KMS-11 (cell line): ENCODE results near the gene LY6G6D.

ENCODE experiments used
- H2AFZ ChIP-seq: fragments of 200-600 bp; sonication (generic); 2 replicates; pipeline ENCODE4 v1.6.1; 2016; ENCODE audit warnings: antibody characterized with exemption, mixed run types, low read depth
- H3K27ac ChIP-seq: fragments of 200-600 bp; sonication (generic); 2 replicates; pipeline ENCODE4 v1.6.1; 2016; ENCODE audit warnings: mild to moderate bottlenecking, mixed run types
- H3K27me3 ChIP-seq: fragments of 200-600 bp; sonication (generic); 2 replicates; pipeline ENCODE4 v1.6.1; 2017; ENCODE audit warnings: mild to moderate bottlenecking, low read depth, mixed run types, moderate library complexity; ENCODE audit not compliant: insufficient read depth
- H3K36me3 ChIP-seq: fragments of 200-600 bp; sonication (generic); 2 replicates; pipeline ENCODE4 v1.6.1; 2017; ENCODE audit warnings: mild to moderate bottlenecking, mixed run types; ENCODE audit not compliant: insufficient read depth
- H3K4me1 ChIP-seq: fragments of 200-600 bp; sonication (generic); 2 replicates; pipeline ENCODE4 v1.6.1; 2016; ENCODE audit warnings: mild to moderate bottlenecking, low read depth, mixed run types; ENCODE audit not compliant: poor library complexity, severe bottlenecking
- H3K4me2 ChIP-seq: fragments of 200-600 bp; sonication (generic); 2 replicates; pipeline ENCODE4 v1.7.0; 2016; ENCODE audit warnings: mild to moderate bottlenecking, mixed run types
- H3K4me3 ChIP-seq: fragments of 200-600 bp; sonication (generic); IDR thresholded peaks from 2 replicates; pipeline ENCODE4 v1.6.1; 2017; ENCODE audit warnings: low read depth, low read length, mixed read lengths; ENCODE audit not compliant: insufficient read depth
- H3K79me2 ChIP-seq: fragments of 200-600 bp; sonication (generic); 2 replicates; pipeline ENCODE4 v1.6.1; 2016; ENCODE audit warnings: low read depth, mixed run types; ENCODE audit not compliant: insufficient read depth
- H3K9ac ChIP-seq: fragments of 200-600 bp; sonication (generic); 2 replicates; pipeline ENCODE4 v1.6.1; 2016; ENCODE audit warnings: mild to moderate bottlenecking, mixed run types
- H4K20me1 ChIP-seq: fragments of 200-600 bp; sonication (generic); 2 replicates; pipeline ENCODE4 v1.6.1; 2016; ENCODE audit warnings: mild to moderate bottlenecking, mixed run types; ENCODE audit not compliant: insufficient read depth
- TF ChIP-seq, protein P1 (sequence below): fragments of 200-600 bp; sonication (generic); conservative IDR thresholded peaks from 2 replicates; pipeline ENCODE4 v1.6.1; 2017; ENCODE audit warnings: low read depth, mild to moderate bottlenecking, antibody characterized with exemption, low read length, moderate library complexity, mixed read lengths

LY6G6D gene

DNA sequence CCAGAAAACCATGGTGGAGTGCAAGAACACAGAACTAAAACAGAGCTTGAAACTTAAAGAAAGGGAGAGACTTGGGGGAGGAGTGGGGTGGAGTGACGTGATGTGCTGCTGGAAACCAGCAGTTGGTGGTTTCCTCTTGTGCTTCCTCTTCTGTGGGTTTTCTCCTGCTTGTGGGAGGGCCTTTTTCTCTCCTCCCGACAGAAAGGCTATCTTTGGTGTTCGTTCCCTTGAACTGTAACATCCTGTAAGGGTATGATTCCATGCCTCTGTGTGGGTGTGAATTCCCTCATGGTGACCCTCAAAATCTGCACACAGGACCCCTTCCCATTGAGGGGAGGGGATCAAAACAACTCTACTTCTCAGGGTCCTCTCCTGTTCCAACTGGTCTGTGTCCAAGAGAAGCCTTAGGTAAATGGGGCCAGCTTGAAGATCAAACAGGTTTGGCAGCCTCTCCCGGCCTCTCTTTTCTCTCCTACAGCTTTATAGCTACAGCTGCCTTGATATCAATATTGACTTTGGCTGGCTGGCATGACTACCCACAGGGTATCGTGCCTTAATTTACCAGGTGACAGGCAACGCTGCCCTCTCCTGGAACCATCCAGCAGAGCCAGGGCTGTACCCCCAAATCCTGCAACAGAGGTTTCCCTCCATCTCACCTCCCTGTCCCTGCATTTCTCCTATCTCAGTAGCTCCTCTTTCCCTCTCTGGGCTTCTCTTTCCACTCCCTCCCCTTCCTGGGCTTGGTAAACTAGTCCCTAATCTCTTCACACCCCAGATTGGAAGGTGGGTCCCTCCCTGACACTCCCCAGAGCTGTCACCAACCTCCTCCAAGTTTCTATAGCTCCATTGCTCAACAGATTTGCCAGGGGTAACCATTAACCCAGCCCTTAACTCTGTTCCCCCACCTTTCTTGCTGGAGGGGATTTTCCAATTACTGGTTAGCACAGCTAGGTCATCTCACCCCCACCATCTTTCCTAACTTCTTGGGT is 23.1 kb downstream of the LY6G6D start:
- TF ChIP-seq, protein P1, sequence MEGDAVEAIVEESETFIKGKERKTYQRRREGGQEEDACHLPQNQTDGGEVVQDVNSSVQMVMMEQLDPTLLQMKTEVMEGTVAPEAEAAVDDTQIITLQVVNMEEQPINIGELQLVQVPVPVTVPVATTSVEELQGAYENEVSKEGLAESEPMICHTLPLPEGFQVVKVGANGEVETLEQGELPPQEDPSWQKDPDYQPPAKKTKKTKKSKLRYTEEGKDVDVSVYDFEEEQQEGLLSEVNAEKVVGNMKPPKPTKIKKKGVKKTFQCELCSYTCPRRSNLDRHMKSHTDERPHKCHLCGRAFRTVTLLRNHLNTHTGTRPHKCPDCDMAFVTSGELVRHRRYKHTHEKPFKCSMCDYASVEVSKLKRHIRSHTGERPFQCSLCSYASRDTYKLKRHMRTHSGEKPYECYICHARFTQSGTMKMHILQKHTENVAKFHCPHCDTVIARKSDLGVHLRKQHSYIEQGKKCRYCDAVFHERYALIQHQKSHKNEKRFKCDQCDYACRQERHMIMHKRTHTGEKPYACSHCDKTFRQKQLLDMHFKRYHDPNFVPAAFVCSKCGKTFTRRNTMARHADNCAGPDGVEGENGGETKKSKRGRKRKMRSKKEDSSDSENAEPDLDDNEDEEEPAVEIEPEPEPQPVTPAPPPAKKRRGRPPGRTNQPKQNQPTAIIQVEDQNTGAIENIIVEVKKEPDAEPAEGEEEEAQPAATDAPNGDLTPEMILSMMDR = 0 out of 2 replicates have a peak, but pooled peaks have one; percentile 18
- peak overlapping the region; percentile 81 for H3K9ac ChIP-seq
- peak overlapping the region; percentile 100 for H3K27ac ChIP-seq
- H3K27me3 ChIP-seq = no peaks in the 10 kb centered on the region
- peak overlapping the region; percentile 36; the same call in 1 of the 2 replicates for H2AFZ ChIP-seq
- no peak overlapping the region for H3K4me3 ChIP-seq
- H3K79me2 ChIP-seq = peaks cover 50% of the 10 kb centered on the region
- no peaks in the 10 kb centered on the region for H3K36me3 ChIP-seq
- H3K4me2 ChIP-seq = peak overlapping the region; percentile 100
- no peaks in the 10 kb centered on the region for H4K20me1 ChIP-seq
- H3K4me1 ChIP-seq = peaks cover 51% of the 10 kb centered on the region

DNA sequence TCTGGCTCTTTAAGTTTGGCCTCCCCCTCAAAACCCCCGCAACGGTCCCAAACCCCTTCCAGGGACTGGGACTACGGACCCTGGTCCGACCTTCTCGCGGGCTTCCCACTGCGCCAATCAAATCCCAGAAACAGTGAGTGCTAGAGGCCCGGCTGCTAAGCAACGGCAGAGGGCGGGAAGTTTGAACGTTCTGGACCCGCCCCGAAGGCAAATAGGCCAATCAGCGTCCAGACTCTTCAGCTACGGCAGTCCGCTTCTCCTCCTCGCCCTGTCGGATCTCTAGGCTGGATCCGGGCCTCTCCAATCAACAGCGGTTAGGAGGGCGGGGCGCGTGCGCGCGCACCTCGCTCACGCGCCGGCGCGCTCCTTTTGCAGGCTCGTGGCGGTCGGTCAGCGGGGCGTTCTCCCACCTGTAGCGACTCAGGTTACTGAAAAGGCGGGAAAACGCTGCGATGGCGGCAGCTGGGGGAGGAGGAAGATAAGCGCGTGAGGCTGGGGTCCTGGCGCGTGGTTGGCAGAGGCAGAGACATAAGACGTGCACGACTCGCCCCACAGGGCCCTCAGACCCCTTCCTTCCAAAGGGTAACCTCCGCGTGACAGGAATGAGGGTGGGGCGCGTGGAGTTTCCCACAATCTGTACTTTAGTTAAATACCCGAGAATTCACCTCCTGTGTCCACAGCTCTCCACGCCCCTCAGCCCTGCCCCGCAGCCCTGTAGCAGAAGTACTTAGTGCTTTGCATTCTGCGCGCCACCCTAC is 24.7 kb downstream of the LY6G6D start, which contains the start of gene MSH5:
MSH5 (plus strand) TSS at position 367 of the 758 bp plus-strand sequence. CDS start 462 bp downstream, outside the sequence.
- Histone ChIP-seq H2AFZ (peak within 1 kb of the TSS; percentile 60), H4K20me1 (no peaks in the 10 kb centered on the region)
- TF ChIP-seq, protein P1 = no peak

DNA sequence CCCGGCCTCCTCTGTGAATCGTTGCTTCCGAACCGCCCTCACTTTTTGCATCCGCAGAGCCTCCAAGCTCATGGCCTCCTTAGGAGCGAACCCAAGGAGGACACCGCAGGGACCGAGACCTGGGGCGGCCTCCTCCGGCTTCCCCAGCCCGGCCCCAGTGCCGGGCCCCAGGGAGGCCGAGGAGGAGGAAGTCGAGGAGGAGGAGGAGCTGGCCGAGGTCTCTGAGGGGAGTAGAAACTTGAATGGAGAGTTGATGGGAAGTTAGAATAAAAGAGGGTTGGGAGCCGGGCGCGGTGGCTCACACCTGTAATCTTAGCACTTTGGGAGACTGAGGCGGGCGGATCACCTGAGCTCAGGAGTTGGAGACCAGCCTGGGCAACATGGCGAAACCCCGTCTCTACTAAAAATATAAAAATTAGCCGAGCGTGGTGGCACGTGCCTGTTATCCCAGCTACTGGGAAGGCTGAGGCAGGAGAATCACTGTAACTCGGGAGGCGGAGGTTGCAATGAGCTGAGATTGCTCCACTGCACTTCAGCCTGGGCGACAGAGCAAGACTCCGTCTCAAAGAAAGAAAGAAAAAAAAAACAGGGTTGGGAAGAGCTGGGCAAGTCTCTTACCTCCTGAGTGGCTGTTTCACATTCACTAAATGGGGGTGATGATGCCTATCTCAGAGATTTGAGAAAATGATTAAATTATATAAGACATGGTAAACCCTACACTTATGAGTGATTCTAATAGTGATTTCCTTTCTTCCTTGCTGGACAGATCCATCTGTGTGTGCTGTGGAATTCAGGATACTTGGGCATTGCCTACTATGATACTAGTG is 25.5 kb downstream of the LY6G6D start:
- Histone ChIP-seq H3K27ac (peak overlapping the region; percentile 100), H4K20me1 (no peaks in the 10 kb centered on the region), H3K9ac (peak overlapping the region; percentile 100), H3K4me1 (peaks cover 41% of the 10 kb centered on the region), H3K4me2 (peak overlapping the region; percentile 100), H2AFZ (peak overlapping the region; percentile 60), H3K79me2 (peaks cover 27% of the 10 kb centered on the region), H3K27me3 (no peaks in the 10 kb centered on the region), H3K36me3 (no peaks in the 10 kb centered on the region), H3K4me3 (no peak overlapping the region)
- TF ChIP-seq, protein P1 = no peak

More for the DNA sequence above, 24.7 kb downstream of the LY6G6D start, which contains the start of gene MSH5:
- H3K27ac ChIP-seq = peak within 1 kb of the TSS; percentile 100
- peaks cover 41% of the 10 kb centered on the region for H3K4me1 ChIP-seq
- peak within 1 kb of the TSS; percentile 100 for H3K4me2 ChIP-seq
- H3K79me2 ChIP-seq = peaks cover 35% of the 10 kb centered on the region
- no peaks in the 10 kb centered on the region for H3K36me3 ChIP-seq
- peak within 1 kb of the TSS; percentile 100 for H3K9ac ChIP-seq
- H3K4me3 ChIP-seq = no peak within 1 kb of the TSS
- H3K27me3 ChIP-seq = no peaks in the 10 kb centered on the region

DNA sequence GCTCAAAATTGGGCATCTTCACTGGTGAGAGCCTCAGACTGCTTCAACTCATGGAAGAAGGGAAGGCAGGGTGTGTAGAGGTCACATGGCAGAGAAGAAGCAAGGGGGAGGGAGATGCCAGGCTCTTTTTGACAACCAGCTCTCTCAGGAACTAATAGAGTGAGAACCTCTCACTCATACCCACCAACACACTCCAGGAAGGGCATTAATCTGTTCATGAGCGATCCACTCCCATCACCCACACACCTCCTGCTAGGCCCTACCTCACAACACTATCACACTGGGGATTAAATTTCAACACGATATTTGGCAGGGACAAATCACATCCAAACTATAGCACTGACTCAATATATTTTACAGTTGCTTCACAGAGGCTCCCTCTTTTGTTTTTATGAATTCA is 26.7 kb downstream of the LY6G6D start:
- Histone ChIP-seq H3K36me3 (no peaks in the 10 kb centered on the region), H3K4me1 (peaks cover 38% of the 10 kb centered on the region), H2AFZ (no peak overlapping the region), H3K27ac (no peak overlapping the region; the same call in 1 of the 2 replicates), H3K27me3 (no peaks in the 10 kb centered on the region), H3K9ac (no peak overlapping the region), H3K79me2 (peaks cover 15% of the 10 kb centered on the region; the same call in 1 of the 2 replicates), H3K4me3 (no peak overlapping the region), H3K4me2 (peak overlapping the region; percentile 100; the same call in 1 of the 2 replicates), H4K20me1 (no peaks in the 10 kb centered on the region)
- TF ChIP-seq, protein P1 = no peak
